NCI-H1436 (cell line): ENCODE data around the gene LBHD1.
"Not testable (repeated sequence)": the region's sequence is repeated elsewhere in the genome, so short reads cannot be mapped to it uniquely, and the experiment has no call there.

ENCODE experiments used
- DNase-seq: peaks from one replicate; lab custom pipeline; 2025; lab: John Stamatoyannopoulos, UW

The LBHD1 gene

DNA sequence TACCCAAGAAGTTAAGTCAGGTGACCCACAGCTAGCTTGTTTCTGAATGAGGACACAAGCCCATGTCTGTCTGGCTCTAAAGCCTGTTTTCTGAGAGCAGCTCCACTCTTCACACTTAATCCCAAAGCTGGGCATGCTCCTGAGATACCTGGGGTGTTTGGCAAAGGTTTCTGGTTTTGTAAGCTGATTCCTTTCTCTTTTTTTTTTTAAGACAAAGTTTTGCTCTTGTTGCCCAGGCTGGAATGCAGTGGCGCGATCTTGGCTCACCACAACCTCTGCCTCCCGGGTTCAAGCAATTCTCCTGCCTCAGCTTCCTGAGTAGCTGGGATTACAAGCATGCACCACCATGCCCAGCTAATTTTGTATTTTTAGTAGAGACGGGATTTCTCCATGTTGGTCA lies 21.6 kb upstream of the LBHD1 start:
- not testable (repeated sequence) for DNase-seq

DNA sequence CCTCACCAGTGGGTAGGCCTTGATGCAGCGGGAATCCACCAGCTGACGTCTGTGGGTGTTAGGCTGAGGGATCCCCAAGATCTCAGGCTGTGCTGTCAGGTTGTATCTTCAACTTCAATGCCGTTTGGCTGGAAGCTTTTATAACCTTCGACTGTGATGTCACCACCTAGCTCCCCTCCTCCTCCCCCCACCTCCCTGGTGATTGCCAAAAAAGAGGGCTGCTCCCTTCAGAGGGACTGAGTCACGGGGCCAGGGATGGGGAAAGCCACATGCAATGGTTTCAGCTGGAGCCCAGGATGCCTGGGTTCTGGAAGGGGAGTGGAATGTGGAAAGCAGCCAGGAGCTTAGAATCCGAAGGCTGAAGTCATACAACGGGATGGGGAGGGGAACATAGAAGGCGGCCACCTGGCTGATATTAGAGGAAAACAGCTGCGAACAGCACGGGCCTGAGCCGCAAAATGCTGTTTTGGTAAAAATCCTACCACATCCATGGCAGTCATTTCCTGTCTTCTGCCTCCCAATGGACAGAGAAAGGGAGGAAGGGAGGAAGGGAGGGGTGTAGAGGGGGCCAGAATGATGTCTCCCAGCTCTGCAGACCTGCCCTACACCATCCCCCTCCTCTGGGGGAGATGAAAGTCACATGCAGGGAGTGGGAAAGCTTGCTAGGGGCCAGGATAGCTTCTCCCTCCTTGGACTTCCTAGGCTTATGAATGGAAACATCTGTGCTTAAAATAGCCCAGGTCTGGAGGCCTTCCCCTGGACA lies 17.5 kb upstream of the LBHD1 start, which contains the start of gene LRRN4CL:
TSS of gene LRRN4CL (minus strand) at position 110 of the 763 bp plus-strand sequence. CDS start 1,022 bp downstream, outside the sequence.
- DNase-seq, result no peak

DNA sequence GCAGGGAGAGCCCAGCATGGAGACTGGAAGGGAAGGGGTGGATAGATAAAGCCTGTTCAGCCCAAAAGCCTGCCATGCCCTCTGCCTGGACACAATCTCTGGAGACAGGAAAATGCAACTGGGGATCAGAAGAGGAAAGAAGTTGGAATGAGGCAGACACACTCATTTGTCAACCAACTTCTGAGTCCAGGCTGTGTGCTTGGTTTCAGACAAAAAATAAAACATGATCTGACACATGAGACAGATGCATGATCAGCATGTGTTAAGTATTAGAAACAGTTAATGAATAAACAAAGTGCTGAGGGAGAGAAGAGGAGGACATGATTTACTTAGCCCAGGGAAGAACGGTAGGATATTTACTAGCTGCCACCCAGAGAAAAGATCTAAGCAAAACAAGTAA lies 16.4 kb upstream of the LBHD1 start:
- DNase-seq, result no peak

DNA sequence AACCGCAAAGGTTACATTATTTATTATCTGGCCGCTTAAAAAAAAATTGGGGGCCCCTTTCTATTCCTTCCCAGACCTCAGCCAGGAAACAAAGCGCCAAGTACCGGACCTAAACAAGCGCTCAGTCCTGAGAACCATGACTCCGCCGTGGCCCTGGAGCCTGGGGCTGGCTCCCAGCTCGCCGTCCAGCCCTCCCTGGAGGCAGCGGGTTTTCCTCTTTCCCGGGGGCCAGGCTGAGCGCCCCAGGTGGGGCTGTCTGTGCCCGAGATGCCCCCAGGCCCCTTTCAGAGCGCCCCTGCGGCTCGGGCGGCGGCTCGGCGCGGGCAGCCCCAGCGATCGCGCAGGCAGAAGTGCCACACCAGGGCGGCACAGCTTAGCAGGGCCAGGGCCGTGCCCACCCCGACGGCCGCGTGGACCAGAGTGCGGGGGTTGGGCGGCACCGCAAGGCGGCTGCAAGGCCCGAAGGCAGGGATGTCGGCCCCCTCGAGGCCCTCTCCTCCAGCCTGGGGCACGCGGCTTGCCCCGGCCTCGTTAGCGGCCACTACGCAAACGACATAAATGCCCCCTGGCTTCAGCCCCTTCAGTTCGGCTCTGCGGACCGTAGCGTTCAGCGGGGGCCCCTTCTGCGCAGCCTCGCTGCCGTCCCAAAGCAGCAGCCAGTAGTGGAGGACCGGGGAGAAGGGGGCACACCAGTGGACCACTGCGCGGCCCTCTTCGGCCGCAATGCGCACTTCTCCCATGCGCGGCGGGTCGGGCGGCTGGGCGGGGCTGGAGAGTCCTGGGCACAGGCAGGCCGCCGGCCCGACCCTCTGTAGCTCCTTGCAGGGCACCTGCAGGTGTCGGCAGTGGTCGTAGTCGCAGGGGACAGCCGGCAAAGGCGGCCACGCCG lies 15.7 kb upstream of the LBHD1 start:
- DNase-seq, result no peak

DNA sequence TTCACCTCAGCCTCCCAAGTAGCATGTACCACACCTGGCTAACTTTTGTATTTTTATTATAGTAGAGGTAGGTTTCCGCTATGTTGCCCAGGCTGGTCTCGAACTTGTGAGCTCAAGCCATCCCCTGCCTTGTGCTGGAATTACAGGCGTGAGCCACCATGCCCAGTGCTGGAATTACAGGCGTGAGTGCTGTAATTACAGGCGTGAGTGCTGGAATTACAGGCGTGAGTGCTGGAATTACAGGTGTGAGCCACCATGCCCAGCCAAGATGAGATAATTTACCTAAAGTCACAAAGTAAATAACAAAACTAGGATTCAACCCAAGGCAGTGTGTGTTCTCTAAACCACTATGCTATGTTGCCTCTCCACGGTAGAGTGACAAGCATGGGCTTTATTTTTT lies 10.5 kb upstream of the LBHD1 start:
- no peak for DNase-seq

DNA sequence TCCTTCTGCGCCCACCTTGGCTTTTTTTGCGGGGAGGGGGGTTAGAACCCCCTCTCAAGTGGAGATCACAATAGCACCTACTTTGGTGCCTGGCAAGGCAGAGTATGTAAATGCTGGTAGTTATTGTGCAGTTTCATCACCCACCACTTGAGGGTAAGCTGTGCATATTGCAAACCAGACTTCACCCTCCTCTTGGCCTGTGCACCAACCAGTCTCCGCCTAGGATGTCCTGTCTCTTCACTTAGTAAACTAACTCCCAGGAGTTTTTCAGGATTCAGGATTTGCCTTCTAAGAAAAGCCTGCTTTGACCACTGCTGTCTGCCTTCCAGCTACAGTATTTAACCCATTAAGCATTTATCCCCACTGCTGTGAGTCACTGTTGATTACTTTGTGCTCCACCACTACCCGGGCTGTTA lies 8.8 kb upstream of the LBHD1 start:
- DNase-seq, result peak; percentile 65

DNA sequence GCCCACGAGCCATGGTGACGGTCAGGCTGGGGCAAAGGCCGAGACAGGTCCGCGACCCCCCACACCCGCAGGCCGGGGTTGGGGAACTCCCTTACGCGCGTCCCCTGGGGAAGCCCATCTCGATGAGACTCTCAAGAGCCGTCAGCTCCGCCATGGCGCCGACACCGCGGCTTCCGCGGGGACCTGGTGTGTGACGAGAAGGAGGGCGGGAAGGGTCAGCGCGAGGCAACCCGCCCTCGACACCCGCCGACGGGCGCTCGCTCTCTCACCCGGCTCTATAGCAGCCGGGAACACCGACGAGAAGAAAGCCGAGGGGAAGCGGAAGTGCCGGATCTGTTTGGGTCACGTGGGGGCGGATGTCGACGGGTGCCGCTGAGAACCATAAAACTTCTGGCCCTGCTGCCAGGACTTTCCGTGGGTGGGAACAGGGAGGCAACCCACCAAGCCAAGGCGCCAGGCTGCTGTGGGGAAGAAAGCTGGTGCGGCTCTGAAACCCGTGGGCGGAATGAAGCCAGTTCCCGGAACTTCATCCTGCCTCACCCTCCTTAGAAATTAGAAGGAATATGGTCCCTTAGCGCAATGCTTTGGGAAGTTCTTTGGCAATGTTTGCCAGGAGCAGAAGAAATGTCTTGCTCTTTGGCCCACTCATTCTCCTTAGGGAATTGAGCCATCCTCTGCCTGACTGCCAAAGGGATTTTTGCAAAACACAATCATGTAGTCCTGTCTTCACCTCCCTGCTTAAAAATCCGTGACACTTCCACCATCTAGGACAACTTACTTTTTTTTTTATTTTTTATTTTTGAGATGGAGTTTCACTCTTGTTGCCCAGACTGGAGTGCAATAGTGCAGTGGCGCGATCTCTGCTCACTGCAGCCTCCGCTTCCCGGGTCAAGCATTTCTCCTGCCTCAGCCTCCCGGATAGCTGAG lies 7.0 kb upstream of the LBHD1 start, which contains the start of gene UBXN1:
TSS of gene UBXN1 (minus strand) at position 304 of the 927 bp plus-strand sequence. CDS start at position 154, 150 bp downstream.
- peak; percentile 83 for DNase-seq

DNA sequence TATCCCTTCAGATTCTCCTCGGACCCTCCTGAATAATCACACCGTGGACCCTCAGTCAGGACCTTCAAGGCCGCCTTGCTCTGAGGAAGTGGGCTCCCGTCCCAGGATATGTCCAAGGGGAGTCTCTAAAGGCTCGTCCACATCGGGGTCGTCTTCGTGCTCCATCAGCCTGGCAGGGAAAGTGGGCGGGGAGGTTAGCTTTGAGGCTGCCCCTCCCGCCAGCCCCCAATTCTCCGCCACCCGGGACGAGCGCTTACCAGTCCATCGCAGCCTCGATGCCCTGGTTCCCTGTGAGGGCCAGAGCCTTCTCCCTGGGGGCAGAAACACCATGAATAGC lies 6.3 kb upstream of the LBHD1 start:
- DNase-seq, result no peak

DNA sequence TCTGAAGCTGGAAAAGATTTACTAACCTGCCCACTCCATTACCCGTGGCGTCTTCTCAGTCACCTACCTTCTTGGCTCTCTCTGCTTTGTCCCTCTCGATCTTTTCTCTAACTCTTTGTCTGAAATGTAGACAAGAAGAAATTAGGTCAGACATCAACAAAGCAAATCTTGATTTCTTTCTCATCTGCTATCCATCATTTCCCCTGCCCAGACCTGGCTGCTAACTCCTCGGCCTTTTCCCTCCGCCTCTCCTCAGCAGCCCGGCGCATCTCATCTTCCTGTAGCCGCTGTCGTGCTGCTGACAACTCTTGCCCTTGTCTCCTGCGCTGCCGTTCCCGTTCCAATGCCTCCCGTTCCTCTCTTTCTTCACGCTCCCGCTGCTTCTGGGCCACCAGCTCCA lies 5.6 kb upstream of the LBHD1 start:
- no peak for DNase-seq

DNA sequence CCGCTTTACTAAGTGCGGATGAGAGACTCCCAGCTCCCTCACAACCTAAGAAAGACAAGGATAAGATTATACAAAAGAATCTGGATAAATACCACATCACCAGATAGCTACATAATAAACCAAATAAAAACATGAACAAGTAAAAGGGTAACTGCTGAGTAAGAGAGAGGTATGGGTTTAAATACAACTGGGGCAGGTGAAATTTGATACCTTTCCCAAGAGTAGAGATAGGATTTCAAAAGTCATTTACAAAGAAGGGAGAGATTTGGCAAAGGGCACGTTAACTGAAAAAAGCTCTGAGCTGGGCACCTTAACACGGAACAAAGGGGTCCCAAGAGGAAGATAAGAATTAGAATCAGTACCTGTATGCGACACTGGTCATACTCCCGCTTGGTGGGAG lies 5.1 kb upstream of the LBHD1 start:
- no peak for DNase-seq

DNA sequence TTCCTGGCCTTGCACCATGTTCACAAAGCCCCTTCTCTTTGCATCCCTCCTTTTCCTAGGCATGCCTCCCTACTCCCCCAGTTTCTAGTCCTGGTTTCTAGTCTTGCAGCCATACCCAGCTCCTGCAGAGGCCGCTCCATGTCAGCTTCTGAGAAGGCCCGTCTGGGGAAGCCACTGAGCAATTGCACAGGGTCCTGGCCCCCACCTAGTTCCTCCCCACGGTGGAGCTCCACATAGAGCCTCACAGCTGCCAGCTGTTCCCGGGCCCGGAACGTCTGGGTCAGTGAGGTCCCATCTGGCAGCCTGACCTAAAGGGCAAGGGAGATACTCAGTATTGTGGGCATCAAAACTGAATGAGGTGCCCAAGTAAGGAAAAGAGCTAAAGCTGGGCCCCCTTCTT lies 4.6 kb upstream of the LBHD1 start:
- DNase-seq, result no peak

DNA sequence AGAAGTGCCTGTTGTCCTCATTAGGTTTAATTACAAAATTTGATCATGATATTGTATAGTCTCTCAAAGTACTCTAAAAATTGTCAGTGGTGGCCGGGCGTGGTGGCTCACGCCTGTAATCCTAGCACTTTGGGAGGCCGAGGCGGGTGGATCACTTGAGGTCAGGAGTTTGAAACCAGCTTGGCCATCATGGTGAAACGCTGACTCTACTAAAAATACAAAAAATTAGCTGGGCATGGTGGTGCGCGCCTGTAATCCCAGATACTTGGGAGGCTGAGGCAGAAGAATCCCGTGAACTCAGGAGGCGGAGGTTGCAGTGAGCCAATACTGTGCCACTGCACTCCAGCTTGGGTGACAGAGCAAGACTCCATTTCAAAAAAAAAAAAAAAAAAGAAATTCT lies 3.3 kb upstream of the LBHD1 start:
- DNase-seq, result not testable (repeated sequence)

DNA sequence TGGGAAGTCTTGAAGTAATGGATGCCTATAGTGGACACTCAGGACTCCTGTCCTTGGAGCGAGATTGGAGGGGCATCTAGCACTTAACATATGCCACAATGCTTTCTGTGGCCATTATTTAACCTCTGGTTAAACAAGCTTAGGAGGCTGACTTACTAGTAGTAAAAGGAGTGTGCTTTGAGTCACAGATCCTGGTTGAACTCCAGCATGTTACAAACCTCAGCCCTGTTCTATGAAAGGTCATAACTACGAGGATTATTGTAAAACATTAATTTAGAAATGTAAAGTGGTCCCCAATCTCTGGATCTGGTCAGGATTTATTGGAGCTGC lies 1.1 kb upstream of the LBHD1 start:
- DNase-seq, result no peak

DNA sequence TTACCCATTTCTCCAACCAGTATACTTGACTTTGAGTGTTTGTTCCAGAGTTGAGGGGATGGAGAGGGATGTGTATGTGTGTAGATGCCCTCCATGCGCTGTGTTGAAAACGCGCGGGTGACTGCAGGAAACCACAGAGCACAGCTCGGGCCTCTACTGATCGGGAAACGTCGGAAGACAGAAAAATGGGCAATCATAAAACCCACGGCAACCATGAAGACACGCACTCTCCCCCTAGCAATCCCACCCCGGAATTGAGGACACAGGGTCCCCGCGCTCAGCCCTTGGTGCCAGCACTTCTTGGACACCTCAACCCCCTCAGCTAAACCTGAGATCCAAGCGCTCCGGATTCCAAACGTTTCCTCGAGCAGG lies 845 bp downstream of the LBHD1 start:
- DNase-seq, result no peak

DNA sequence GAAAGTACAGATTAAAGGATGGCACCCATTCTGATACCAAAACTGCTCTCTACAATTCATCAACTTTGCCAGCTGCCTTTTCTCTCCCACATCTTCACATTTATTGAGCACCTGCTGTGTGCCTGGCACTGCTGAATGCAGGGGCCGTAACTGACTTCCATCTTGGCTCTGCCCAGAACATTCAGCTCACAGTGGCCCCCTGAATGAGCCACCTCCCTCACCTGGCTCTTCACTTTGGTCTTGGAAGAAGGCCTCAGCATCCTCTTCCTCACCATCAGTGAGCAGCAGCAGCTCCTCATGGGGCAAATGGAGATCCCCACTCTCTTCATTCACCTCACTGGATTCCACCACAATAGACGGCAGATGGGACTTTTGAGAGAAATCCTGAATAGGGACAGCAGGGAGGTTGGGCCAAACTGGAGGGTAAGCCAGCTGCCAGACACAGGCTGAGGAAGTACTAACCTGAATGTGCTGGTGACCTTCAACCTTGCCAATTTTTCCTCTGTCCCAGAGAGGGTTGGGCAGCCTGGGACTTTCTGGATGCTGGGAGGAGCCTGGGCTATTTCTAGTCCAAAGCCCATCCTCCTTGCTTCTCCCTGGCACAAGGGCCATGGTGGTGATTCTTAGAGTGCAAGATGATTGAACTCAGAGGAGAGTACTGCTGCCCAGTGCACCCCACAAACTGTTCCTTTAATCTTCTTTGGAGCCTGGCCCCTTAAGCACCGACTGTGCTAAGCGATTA lies 2.5 kb downstream of the LBHD1 start:
- no peak for DNase-seq

DNA sequence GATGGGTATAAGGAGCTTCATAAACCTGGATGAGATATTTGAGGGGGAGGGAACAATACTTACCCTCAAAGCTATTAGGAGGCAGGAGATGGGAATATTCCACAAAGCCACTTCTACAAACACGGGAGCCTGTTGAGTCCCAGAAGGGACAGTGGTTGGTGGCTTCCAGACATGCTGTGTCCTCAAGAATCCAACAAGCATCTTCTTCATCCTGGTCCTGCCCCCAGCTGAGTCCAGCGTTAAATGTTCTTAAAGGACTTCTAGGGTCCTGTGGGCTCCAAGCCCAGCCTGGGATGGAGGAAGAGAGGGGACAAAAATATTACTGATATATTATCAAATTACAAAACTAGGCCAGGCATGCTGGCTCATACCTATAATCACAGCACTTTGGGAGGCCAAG lies 4.6 kb downstream of the LBHD1 start:
- DNase-seq, result no peak

DNA sequence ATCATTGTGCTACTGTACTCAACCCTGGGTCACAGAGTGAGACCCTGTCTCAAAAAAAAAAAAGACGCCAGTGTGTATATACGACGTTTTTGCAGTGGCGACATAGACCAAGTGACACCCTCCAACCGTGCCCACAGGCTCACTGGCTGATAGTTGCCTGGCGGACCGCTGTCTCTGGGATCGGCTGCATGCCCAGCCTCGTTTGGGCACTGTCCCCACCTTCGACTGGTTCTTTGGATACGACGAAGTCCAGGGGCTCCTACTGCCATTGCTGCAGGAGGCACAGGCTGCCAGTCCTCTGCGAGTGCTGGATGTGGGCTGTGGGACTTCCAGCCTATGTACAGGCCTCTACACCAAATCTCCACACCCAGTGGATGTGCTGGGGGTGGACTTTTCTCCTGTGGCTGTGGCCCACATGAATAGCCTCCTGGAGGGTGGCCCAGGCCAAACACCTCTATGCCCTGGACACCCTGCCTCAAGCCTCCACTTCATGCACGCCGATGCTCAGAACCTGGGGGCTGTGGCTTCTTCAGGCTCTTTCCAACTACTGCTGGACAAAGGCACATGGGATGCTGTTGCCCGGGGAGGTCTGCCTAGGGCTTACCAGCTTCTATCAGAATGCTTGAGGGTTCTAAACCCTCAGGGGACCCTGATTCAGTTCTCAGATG lies 5.7 kb downstream of the LBHD1 start:
- no peak for DNase-seq

DNA sequence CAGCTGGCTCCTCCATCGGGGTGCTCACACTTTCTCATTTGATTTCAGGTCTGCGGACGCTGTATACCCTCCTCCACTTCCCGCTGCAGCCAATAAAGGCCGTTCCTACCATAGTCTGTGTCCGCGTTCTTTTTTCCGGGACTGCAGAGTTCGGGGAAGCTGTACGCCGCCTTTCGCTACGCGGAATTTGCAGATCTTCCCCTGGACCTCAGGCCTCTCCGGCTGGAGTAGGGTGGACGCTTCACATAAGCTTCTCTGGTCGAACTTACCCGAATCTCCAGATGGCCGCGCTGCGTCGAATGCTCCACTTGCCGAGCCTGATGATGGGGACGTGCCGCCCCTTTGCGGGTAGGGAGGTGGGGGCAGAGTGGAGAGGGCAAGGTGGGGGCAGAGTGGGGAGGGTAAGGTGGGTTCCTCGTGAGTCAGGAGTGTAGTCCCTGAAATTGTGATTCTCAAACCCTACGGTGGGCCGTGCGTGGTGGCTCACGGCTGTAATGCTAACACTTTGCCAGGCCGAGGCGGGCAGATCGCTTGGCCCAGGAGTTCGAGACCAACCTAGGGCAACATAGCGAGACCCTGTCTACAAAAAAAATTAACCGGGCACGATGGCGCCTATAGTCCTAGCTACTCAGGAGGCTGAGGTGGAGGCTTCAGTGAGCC lies 6.3 kb downstream of the LBHD1 start:
- DNase-seq, result no peak

DNA sequence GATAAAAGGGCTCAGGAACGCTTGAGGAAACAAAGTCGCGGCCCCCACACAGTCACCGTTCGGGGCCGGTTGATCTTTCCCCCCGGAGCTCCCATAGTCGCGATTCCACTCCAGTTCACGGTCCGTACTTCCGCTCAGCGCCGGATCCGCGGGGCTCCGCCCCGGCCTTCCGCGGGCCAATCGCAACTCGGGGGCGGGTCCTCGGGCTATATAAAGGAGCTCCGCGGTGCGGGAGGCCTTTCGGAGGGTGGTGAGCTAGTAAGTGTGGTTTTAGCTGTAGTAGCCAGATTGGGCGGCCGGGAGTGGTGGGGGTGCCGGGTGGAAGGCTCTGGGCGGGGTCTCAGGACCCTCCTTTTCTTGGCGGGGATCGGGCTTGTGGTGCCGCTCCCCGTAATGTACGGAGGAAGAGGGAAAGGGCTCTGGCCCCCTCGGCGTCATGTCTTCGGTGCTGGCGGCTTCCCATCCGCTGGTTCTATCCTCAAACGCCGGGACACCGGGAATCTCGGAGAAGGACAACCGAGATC lies 6.9 kb downstream of the LBHD1 start, which contains the start of the genes C11orf98 and CSKMT:
TSS of gene C11orf98 (minus strand) at position 136 of the 524 bp plus-strand sequence. CDS start at position 95, 41 bp downstream.
TSS of gene CSKMT (plus strand) at position 238 of the 524 bp plus-strand sequence. CDS start 568 bp downstream, outside the sequence.
- peak; percentile 87 for DNase-seq
